HG03196 (cell line): ENCODE measurements around the gene MTNR1A.

ENCODE experiments used
- ATAC-seq: cut with Tn5 transposase; IDR thresholded peaks from one replicate; pipeline ENCODE4 v1.9.1; 2021; ENCODE audit not compliant: unreplicated experiment

MTNR1A gene

DNA sequence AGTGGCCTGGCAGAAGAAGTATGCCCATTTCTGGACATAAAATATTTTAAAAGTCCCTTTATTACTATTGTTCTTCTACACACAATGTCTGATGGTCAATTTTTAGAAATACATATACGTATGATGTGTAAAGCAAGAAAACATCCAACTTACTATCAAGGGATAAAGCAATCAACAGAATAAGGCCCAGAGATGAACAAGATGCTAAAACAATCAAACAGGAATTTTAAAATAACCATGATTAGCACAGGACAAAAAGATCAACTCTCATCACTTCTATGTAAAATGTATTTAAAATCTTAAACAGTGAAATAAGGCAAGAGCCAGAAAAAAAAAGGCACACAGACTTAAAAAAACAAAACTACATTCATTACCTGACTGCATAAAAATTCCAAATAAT lies 60.9 kb downstream of the MTNR1A start:
- ATAC-seq = no peak

DNA sequence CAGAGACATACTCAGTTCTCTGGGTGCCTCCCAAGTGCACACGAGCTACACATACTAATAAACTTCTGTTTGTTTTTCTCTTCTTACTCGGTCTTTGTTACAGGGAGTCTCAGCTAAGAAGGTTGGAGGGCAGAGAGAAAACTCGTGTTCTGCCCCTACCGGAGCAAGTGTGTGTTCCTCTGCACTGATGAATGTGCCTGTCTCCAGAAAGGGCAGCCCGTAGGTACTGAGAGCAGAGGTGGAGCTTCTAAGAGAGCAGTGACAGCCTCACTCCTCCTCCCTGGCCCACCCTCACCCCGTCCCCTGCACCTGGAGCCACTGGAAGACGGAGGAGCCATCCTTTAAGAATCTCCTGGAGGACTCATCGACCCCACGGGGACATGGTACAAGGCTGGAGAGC lies 67.6 kb downstream of the MTNR1A start:
- ATAC-seq = no peak

DNA sequence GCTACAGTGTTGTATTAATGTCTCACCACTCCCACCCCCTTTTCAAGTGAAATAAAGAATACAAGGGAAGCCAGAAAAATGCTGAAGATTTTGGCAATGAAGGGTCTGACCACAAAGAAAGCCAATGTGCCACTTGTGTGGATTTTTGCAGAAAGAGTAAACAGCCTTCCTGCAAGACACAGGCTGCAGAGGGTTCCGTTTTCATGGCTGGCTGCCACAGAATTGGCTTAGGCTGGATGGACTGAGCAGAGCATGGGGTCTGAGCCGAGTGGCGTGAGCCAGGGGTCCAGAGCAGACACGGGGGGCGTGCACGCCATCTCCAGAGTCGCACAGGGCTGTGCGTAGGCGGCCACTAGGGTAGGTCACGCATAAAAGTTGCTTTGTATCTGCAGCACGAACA lies 69.2 kb downstream of the MTNR1A start:
- ATAC-seq = no peak

DNA sequence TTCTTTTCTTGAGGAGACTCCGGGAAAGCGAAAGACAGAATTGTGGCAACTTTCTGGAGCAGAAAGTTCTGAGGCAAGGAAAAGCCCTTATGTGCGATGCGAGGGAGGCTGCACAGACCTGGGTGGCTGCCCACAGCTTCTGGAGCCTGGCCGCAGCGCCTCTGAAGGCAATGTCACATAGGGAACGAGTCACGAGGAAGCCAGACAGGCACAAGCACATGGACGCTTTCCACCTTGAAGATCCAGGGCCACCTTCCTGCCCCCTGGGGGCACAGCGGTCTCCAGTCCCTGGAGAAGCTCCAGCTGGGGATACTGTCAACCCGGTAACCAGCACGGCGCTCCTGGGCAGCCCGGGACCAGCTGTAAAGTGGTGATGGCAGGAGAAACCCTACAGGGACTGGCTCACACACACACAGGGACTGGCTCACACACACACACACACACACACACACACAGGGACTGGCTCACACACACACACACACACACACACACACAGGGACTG lies 69.8 kb downstream of the MTNR1A start:
- no peak for ATAC-seq

DNA sequence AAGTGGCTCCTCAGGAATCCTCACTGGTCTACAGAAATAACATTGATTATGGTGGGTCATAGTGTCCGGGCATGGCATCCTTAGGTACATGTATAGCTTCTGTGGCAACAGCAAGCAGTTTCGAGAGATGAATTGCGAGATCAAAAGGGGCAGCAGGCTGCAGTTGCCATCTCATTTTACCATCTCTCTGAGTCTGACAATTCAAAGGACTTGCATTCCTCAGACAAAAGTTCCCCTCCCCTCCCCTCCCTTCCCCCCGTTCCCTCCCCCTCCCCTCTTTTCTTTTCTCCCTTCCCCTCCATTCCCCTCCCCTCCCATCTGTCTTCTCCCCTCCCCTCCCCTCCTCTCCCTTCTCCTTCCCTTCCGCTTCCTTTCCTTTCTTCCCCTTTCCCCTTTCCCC lies 70.2 kb downstream of the MTNR1A start:
- ATAC-seq = no peak

DNA sequence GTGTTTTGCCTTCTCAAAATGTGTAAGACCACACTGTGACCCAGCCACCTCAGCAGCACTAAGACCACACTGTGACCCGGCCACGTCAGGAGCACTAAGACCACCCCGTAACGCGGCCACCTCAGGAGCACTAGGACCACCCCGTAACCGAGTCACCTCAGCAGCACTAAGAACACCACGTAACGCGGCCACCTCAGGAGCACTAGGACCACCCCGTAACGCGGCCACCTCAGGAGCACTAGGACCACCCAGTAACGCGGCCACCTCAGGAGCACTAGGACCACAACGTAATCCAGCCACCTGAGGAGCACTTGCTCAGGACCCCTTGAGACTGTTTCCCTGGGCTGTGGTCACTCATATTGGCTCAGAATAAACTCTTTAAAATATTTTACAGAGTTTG lies 71.7 kb downstream of the MTNR1A start:
- no peak for ATAC-seq
